Measurements from ENCODE around the gene TP53INP2.
"Not testable (repeated sequence)": the region's sequence is repeated elsewhere in the genome, so short reads cannot be mapped to it uniquely, and the experiment has no call there.

TP53INP2 gene, protein sequence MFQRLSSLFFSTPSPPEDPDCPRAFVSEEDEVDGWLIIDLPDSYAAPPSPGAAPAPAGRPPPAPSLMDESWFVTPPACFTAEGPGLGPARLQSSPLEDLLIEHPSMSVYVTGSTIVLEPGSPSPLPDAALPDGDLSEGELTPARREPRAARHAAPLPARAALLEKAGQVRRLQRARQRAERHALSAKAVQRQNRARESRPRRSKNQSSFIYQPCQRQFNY

DNA sequence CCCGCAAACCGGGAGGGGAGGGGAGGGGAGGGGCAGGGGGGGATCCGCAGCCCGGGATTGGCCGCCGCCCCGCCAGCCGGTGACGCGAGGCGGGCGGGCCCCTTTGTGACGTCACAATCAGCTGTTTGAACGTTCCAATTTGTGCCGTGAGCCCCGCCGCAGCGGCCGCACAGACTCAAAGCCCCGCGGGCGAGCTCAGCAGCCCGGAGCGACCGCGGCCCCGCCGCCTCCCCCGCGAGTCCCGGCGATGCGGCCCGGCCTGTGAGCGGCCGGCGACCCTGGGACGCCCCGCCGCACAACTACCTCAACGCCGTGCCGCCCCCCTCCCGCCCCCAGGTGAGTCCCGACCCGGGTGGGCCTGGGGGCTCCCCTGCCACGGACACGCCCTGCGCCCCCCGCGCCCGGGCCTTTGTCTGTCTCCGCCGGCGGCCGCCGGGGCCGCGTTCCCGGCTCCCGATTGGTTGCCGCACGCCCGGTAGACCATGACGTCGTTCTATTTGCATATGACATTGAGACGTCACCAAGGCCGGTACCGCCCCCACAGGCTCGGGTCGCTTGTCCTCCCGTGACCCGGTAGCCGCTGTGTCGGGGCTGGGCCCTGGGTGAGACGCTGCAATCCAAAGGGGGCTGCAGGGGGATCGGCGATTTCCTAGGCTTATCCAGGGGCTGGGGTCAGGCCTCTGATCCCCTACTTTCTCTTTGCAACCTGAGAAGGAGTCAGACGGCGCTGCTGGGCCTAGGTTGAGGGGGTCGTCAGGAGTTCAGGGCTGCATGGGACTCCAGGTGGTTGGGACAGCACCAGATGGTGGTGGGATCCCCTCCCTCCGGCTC is at the start of gene TP53INP2:
Gene TP53INP2, plus strand, starts transcription at position 168 of the 831 bp plus-strand sequence. CDS start 4,396 bp downstream, outside the sequence.
- peak; percentile 93 for DNase-seq

- not testable (repeated sequence) for DNase-seq
Measured at GRCh38 chr20:34658654-34659053, 45.5 kb upstream of the TP53INP2 start.

DNA sequence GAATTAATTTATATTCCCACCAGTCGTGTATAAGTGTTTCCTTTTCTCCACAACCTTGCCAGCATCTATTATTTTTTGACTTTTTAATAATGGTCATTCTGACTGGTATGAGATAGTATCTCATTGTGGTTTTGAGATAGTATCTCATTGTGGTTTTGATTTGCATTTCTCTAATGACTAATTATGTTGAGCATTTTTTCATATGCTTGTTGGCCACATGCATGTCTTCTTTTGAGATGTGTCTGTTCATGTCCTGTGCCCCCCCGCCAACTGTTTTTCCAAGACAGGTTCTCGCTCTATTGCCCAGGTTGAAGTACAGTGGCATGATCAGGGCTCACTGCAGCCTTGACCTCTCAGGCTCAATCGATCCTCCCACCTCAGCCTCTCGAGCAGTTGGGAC is 42.3 kb upstream of the TP53INP2 start:
- DNase-seq: not testable (repeated sequence)

DNA sequence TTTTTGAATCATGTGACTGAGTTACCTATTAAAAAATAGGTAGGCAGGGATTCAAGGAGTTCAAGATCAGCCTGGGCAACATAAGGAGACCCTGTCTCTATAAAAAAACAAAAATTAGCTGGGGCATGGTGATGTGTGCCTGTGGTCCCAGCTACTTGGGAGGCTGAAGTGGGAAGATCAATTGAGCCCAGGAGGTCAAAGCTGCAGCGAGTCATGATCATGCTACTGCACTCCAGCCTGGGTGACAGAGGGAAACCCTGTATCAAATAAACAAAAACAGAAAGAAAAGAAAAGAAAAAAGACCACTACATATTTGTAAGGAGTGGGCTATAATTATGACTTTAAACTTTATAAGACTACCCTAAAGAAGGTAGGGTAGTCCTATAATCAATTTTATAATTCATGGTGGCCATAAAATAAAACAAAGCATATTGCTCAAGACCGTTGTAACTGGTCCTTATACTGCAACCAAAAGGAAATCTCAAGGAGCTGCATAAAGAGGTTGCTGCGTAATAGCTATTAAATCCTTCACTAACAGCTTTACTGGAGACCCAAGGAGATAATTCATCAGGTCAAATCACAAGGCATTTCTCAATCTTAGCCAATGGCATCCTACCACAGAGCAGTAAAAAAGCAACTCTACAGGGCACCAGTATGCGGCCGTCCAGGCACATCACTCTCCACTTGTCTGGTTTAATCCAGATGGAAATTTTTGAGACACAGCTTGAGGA is 40.8 kb upstream of the TP53INP2 start:
- no peak for DNase-seq

GRCh38 chr20:34664751-34665150 is 39.4 kb upstream of the TP53INP2 start:
- not testable (repeated sequence) for DNase-seq

- no peak for DNase-seq
Measured at GRCh38 chr20:34669094-34669493, 35.0 kb upstream of the TP53INP2 start.

DNA sequence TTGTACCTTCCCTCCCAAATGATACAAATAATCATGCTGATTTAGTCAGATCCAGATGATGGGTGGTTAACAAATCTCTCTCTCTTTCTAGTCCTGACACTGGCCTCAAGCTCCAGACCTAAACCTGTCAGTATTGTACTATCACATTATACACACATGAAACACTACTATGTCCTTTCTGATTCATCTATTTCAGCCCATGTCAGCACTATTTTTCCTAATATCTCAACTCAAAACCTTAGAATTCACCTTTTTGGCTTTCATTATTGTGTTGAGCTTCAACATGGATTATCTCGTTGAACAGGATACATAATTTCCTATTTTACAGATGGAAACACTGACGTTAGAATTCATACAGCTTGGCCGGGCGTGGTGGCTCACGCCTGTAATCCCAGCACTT is 30.7 kb upstream of the TP53INP2 start:
- no peak for DNase-seq

DNA sequence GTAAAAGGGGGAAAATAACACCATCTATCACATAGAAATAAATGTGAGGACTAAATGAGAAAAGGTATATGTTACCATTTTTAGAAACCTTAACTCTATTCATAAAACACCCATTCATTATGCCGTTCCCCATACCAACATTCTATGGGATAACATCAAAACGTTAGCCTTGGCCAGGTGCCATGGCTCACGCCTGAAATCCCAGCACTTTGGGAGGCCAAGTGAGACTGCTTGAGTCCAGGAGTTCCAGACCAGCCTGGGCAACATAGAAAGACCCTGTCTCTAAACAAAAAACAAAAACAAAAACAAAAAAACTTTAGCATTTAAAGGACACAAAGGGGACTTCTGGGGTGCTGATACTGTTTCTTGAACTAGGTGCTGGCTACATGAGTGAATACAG is 28.6 kb upstream of the TP53INP2 start:
- DNase-seq: no peak

DNA sequence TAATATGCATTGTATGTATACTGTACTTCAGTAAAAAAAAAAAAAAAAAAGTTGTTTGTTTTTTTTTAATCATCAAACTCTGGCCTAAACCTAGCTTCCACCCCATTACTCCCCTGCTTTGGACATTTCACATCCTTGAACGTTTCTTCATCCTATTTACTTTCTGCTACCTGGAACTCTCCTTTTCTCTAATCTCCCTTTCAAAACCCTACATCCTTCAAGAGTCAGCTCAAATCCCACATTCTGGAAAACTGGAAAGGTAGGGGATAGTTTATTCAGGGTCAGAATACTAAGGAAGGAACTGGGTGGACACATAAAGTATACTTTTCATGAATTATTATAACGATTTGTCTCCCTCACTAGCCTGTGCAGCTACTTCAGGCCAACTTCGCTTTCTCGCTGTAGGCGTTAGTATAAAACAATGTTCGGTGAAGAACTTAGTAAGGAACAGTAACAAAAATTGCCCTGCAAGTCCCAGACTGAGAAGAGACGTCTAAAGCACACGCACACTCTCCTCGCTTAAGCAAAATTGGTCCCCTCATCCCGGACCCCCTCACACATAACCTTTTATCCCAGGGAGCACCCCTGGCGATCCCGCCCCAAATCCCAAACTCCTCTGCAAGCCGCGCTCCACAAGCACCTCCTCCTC is 28.0 kb upstream of the TP53INP2 start:
- DNase-seq: no peak

DNA sequence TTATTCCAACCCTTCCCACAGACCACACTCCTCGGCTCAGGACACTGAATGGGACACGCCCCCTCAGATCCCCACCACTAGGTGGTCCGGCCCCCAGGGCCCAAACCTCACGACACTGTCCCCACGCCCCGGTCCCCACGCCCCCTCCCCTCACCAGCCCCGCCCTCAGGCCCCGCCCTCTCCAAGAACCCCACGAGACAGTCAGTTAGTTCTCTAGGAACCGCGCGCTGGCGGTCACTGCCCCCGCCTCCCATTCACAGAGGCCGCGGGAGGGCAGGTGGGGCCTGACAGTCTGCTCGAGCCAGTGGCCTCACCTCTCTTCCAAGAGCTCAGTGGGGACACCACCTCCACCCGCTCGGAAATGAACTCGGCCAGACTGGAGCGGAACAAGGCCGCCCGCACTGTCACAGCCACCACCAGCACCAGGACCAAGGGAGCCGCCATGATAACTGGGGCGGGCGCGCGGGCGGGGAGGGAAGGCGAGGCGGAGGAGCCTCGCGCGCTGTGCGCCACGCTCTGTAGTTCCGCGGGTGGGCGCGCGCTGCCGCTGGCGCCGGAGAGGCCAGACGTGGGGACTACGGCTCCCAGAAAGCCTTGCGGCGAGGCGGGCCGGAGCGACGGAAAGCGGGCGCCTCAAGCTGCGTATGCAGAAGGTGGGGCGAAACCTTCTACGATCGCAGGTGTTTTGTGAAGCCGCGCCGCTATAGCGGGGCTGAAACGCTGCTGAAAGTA is 27.3 kb upstream of the TP53INP2 start, which contains the start of gene PIGU:
Gene PIGU, minus strand, starts transcription at position 451 of the 732 bp plus-strand sequence. Its CDS starts 7 bp downstream, at position 444.
- peak; percentile 94 to 96 for DNase-seq

DNA sequence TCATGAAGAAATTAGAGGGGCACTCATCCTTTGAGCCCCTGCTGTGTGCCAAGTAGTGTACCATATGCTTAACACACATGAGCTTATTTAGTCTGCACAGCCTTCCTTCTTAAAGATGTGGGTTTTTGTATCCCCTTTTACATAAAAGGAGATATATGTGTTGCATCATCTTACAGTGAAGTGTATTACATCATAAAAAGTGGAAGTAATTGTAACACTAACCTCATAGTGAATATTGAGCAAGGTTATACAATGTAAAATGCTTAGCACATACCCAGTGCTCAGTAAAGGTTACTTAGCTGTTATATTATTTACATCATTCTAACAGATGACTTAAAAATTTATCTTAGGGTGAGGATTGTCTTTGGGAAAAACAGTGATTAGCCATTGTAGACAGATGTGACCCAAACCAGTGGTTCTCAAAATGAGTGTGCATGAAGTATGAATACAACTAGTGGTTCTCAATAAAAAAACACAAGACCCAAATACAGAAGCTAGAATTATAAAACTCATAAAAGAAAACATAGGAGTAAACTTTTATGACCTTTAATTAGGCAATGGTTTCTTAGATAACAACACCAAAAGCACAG is 23.5 kb upstream of the TP53INP2 start:
- DNase-seq: no peak

- no peak for DNase-seq
Measured at GRCh38 chr20:34683667-34684066, 20.5 kb upstream of the TP53INP2 start.

DNA sequence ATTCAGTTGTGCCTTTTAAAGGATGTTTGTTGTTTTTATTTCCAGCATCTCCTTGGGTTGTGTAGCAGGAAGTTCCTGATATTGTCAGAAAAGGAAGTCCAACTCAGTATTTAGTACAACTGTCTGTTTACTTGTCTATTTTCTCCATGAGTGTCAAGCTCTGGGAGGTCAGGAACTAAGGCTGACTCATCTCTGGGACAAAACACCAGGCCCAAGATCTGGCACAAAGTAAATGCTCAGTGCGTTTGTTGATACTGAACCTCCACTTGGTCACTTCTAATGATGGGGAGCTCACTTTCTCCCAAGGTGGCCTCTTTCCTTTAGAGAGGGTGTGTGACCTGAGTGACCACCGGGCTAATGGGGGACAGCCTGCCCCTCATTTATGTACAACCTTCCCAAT is 14.7 kb upstream of the TP53INP2 start:
- DNase-seq: no peak

DNA sequence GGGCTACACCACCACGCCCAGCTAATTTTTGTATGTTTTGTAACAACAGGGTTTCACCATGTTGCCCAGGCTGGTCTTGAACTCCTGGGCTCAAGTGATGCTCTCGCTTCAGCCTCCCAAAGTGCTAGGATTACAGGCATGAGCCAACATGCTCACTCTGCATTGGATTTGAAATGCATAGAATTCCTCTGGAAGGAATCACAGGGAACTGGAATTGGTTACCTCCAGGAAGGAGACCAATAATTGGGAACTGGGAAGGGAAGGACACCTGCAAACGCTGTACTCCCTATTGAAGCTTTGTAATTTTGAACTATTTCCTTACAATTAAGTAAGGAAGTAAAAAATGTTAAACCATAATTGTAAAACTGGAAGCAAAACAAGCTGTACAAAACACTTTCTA is 12.3 kb upstream of the TP53INP2 start:
- DNase-seq: no peak

GRCh38 chr20:34693414-34693813 is 10.7 kb upstream of the TP53INP2 start:
- no peak for DNase-seq

GRCh38 chr20:34701405-34702085 is 2.6 kb upstream of the TP53INP2 start:
- no peak for DNase-seq

DNA sequence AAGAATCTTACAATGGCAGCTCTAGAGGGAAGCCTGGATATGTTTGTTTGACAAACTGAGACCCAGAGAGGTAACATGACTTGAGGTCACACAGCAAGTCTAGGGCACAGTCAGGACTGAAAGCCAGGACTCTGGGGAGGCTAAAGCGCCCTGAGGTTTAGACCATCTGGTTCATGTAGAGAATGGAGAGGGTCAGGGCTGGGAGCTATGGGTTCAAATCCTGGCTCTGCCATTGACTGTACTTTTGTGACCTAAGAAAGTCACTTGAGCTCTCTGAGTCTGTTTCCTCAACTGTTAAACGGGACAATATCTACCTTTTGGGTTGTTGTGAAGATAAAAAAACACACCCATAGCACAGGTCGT is 1.1 kb upstream of the TP53INP2 start:
- DNase-seq: no peak

GRCh38 chr20:34703424-34704176 is 544 bp upstream of the TP53INP2 start:
- peak in 1 of 2 donors; percentile 24 for DNase-seq

GRCh38 chr20:34705008-34705396 is 858 bp downstream of the TP53INP2 start:
- no peak for DNase-seq
